GM19351 (cell line): Measurements from ENCODE around the gene NDUFC2.
"Not testable (repeated sequence)": the region's sequence is repeated elsewhere in the genome, so short reads cannot be mapped to it uniquely, and the experiment has no call there.

Source experiments
- ATAC-seq: cut with Tn5 transposase; IDR thresholded peaks from one replicate; pipeline ENCODE4 v1.9.1; 2021; ENCODE audit warnings: mild to moderate bottlenecking, moderate library complexity; ENCODE audit not compliant: unreplicated experiment

Gene NDUFC2

DNA sequence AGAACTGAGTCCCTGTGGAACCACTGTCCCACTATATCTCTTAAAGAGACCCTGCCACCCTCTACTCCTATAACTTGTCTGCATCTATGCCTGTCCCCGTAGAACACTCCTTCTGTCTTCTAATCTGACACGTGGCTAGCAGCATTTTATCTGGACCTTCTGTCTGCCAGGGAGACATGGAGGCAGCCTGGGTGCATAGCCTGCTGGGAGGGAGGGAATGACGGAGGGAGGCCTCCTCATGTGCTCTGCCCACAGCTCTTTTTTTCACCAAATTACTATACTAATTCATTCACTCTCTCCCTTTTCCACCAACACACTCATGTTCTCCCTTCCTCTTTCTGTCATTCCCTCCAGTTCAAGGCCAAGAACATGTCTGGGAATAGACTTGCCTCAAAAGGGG is 23.6 kb downstream of the NDUFC2 start:
- ATAC-seq = no peak

DNA sequence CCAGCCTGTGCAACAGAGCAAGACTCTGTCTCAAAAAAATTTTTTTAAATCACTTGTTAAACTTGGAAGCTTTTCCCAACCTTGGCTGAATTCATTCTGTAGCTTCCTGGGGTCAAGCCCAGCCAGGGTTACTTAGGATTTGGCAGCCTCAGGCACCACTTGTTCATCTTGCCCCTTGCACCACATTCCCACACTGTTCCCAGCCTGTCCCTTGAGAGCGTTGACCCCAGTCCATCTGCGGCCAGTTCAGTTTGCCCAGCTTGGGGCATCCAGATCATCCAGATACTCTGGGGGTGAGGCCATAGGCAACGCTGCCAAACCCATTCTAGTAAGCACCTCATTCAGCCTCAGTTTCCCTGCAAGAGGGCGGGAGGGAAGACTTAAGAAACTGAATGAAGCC is 24.7 kb downstream of the NDUFC2 start:
- no peak for ATAC-seq

DNA sequence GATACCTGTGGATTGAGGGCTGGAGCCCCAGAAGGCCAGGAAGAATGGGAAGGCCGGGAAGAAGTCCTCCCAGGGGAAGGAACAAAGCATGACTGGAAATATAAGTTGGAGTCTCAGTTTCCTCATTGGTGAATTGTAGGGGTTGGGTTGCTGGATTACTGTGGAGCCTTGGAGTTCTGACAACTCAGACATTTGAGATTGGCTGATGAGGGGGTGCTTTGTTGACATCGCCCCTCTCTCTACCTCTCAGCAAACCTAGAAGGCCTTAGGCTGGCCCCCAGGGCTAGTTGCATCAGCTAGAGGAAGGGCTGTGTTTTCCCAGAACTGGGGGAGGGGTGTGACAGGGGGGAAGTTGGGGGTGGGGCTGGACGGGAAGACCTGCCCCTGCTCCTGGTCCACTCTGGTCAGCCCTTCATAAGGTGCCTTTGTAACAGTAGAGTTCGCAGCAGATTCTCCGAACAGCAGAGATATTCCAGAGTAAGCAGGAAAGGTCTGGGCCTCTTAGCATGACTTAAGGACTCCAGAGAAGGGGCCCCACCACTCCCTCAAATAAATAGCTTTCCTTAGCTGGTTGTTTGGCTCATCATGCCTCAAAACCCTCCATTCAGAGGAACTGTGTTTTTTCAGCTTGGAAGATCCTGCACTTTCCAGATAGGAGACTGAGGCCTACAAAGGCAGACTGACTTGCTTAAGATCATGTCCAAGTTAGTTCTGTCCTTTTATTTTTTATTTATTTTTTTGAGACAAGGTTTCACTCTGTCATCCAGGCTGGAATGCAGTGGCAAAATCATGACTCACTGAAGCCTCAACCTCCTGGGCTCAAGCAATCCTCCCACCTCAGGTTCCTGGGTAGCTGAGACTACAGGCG is 28.5 kb downstream of the NDUFC2 start:
- ATAC-seq = no peak

DNA sequence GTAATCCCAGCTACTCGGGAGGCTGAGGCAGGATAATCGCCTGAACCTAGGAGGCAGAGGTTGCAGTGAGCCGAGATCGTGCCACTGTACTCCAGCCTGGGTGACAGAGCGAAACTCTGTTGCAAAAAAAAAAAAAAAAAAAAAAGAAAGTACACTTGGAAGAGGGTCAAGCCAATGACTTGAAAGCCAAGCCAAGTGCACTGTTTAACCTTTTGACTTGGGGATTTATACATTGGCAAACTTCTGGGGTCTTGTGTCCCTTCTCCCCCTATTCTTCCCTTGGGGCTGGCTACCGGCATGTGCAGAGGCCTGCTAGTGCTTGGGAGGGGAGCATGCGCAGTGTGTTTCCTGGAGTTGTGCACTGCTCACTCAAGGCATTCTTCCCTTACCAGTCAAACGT is 30.3 kb downstream of the NDUFC2 start:
- no peak for ATAC-seq

DNA sequence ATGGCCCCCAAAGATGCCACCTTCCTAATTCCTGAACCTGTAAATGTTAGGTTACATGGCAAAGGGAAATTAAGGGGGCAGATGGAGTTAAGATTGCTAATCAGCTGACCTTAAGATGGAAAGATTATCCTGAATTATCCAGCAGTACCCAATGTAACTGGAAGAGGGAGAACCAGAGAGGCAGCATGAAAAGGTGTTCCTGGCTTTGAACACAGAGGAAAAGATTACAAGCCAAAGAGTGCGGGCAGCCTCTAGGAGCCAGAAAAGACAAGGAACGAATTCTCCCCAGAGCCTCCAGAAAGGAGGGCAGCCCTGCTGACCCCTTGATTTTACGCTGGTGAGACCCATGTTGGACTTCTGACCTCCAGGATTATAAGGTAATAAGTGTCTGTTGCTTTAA is 31.1 kb downstream of the NDUFC2 start:
- ATAC-seq = no peak

DNA sequence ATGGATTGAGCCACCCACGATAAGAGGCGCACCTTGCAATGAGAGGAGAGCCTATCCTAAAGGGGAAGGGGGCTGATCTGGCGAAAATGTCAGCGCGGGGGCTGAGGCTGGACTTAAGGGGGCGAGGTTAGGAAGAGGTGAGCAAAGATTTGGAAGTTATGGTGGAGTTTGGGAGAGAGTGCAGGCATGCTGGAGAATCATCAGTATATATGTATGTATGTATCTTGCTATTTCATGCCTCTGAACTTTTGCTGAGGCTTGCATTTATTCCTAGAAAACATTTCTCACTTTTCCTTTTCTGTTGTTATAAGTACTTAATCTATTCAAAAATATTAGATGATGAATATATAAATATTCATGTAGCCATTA is 33.2 kb downstream of the NDUFC2 start:
- no peak for ATAC-seq

DNA sequence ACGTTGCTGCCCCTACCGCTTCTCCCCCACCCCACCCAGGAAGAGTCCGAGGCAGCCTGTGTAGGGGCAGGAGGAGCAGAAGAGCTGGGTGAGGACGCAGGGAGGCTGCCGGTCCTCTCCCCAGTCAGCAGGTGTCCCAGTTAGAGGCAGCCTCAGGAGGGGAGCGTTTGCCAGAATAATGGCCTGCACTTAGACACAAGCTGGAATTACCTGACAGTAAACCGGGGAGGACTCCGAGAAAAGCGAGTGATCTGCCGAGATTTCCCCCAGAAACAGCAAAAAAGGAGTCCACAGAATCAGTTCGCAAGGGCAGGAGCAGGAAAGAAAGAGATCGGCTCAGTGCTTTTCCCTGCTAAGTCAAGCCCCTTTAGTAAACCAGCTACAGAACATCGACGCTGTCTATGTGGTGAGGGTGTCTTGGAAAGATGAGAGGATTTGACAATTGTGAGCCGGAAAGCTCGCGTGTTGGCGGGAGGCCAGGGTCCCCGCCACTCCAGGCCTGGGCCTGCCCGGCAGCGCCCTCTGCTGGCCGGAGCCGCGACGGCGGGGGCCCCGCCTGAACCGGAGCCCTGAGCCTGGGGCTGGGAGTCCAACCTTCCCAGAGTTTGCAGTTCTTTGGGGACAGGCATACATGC is 33.7 kb downstream of the NDUFC2 start:
- peak; percentile 74 for ATAC-seq

DNA sequence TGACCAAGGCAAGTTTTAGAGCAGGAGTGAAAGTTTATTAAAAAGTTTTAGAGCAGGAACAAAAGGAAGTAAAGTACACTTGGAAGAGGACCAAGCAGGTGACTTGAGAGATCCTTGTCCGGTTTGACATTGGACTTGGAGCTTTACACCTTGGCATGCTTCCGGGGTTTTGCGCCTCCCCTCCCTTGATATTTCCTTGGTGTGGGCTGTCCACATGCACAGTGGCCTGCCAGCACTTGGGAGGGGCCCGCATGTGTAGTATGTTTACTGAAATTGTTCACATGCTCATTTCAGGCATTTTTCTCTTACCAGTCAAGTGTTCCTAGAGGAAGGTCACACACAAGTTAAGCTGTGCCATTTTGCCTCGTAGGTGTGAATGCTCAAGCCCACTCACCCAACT is 35.0 kb downstream of the NDUFC2 start:
- no peak for ATAC-seq

DNA sequence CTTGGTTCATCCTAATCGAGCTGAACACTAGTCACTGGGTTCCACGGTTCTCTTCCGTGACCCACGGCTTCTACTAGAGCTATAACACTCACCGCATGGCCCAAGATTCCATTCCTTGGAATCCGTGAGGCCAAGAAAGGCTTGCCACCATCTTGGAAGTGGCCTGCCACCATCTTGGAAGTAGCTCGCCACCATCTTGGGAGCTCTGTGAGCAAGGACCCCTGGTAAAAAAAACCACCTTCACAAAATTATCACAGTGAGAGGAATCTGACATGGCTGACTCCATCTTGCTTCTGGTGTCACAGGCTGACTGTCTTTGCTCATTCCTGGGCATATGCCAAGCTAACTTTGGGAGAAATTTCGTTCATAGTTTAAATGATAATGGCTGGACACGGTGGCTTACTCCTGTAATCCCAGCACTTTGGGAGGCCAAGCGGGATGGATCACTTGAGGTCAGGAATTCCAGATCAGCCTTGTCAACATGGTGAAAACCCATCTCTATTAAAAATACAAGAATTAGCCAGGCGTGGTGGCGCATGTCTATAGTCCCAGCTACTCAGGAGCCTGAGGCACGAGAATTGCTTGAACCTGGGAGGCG is 37.7 kb downstream of the NDUFC2 start:
- ATAC-seq = no peak

DNA sequence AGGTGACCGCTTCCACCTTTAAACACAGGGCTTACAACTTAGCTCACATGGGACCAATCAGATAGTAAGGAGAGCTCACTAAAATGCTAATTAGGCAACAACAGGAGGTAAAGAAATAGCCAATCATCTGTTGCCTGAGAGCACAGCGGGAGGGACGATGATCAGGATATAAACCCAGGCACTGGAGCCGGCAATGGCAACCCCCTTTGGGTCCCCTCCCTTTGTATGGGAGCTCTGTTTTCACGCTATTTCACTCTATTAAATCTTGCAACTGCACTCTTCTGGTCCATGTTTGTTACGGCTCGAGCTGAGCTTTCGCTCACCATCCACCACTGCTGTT is 38.3 kb downstream of the NDUFC2 start:
- ATAC-seq = not testable (repeated sequence)

DNA sequence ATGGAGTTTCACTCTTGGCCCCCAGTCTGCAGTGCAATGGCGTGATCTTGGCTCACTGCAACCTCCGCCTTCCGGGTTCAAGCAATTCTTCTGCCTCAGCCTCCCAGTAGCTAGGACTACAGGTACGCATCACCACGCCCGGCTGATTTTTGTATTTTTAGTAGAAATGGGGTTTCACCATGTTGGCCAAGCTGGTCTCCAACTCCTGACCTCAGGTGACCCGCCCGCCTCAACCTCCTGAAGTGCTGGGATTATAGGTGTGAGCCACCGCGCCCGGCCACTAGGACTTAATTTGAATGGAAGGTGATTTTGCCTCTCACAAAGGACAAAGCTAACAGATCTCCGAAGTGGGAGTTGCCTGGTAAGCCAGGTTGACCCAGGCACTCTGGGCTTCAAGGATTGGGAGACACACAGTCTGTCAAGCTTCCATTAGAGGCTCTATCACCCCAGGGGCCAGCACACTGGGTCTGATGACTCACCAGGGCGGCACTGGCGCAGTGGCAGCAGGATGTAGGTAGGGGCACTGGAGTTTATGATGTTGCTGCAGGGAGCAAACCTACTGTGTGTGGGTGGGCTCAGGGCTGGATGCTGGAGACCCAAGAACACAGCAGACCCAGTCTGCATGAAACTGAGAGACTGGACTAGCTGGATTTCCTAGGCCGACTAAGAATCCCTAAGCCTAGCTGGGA is 38.8 kb downstream of the NDUFC2 start:
- no peak for ATAC-seq

DNA sequence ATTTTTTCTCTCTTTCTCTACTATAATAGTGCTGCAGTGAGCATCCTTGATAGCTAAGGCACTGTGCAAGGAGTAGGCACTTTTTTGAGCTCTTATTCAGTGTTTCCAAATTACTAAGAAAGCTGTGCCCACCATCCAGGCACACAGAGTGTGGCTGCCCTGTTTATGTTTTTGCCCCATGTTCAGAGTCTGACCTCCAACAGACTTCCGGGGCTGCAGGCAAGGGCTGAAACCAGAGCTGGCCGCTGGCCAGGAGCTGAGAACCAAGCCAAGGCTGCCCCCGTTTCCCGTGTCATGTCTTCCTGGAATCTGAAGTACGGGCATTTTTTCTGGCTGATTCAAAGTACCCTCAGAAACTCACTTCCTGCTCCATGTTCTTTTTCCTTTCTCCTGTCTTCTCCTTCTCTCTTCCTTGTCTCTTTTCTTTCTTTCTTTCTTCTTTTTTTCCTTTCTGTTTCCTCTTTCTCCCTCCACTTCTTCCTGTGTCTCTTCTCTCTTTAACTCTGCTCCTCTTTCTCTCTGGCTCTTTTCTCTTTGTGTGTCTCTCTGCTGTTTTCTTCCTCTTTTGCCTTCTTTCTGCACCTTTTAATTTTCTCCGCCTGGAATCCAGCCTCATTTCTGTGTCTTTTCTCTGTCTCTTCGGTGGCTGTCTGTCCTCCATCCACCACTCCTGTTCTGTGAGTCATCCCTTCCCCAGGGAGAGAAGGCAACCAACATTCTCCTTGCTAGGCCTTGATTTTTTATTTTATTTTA is 39.6 kb downstream of the NDUFC2 start:
- peak; percentile 75 for ATAC-seq

DNA sequence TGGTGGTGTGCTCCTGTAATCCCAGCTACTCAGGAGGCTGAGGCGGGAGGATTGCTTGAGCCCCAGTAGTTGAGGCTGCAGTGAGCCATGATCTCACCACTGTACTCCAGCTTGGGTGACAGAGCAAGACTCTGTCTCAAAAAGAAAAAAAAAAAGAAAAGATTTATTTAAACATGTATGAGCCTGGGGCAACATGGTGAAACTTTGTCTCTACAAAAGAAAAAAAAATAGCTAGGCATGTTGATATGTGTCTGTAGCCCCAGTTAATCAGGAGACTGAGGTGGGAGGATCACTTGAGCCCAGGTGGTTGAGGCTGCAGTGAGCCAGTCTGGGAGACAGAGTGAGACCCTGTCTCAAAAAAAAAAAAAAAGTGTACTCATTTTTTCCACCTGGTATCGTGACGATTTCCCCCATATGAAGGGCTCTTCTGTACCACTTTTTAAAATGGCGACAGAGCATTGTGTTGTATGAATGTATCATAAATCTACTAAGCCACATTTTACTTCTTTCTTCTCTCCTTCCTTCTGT is 40.2 kb downstream of the NDUFC2 start:
- no peak for ATAC-seq

DNA sequence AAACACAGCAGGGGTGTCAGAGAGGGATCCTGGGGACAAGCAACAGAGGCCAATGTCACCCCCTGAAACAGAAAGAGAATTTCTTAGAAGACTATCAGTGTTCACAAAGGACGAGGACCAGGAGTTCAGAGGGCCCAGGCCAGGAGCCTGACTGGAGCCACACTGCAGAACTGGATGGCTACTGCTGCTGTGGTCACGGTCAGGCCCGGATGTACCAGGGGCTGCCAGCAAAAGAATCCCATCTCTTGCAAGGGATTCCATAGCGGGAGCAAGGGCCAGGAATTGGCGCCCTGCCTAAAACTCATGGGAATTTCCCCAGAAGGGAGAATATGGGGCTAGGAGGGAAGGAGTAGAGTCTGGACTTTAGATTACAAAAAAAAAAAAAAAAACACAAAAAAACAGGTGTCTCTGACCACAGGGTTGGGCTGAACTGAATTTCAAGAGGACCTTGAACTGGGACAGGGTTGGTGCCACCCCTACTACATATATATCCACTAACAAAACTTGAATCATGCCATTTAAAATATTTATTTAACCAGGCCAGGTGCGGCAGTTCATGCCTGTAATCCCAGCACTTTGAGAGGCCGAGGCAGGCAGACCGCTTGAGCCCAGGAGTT is 40.9 kb downstream of the NDUFC2 start:
- ATAC-seq = no peak

DNA sequence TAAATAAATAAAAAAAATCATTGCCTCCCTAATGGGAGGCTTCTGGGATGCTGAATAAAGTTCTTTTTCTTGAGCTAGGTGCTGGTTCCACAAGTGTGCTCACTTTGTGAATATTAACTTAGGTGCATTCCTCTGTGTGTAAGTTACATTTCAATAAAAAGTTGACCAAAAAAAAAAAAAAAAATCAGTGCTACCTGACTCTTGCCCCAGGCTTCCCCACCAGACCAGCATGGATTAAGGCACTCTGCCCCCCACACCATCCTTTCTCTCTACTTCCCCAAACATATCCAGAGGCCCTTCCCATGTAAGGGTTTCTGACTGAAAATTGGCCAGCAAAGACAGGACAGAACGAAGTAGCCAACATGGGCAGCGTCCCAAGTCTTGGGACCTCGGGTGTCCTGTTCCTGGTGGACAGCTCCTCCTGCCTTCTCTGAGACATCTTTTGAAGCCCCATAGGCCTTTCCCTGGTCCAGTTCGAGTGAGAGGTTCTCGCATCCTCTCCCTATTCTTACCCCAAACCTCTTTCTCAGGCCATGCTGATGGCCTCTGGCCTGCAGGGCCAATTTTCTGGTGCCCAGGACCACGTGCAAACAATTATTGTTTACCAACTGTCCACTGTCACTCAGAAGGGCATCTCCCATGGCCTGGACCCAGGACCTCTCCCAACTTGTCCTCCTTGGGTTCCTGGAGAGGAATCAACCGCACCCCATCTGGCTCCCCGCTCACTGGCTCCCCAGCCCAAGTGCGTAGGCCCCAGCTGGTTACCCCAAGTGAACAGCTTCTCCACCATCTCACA is 41.6 kb downstream of the NDUFC2 start:
- ATAC-seq = no peak

DNA sequence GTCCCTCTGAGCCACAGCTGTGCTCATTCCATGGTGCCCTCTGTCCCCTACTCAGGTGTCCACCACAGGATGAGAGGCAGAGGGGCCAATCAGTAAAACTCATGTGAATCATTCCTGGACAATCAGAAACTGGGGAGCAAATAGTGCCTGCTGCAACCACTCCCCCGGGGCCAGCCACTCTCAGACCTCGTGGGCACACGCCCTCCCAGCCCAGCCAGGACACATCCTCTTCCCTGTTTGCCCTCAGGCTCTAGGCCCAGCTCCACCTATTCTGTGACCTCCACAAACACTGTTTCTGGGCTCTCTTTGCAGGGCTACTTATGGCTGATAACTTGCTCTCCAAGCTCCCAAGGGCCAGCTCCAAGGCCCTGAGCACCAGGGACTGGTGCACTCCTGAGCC is 42.6 kb downstream of the NDUFC2 start:
- ATAC-seq = no peak

DNA sequence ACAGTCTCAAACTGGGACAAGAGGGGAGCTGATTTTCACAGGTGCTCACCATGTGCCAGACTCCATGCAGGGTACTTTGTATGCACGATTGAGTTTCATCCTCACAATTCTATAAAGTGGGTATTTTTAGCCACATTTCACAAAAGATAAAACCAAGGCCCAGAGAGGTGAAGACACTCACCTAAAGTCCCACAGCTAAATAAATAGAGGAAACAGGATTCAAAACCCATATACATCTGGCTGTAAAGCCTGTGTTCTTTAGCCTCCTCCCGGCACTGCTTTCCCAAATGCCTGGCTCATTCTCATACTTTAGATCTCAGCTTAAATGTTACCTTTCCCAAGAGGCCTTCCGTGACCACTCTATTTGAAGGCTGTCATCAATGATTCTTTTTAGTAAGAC is 43.3 kb downstream of the NDUFC2 start:
- ATAC-seq = no peak

DNA sequence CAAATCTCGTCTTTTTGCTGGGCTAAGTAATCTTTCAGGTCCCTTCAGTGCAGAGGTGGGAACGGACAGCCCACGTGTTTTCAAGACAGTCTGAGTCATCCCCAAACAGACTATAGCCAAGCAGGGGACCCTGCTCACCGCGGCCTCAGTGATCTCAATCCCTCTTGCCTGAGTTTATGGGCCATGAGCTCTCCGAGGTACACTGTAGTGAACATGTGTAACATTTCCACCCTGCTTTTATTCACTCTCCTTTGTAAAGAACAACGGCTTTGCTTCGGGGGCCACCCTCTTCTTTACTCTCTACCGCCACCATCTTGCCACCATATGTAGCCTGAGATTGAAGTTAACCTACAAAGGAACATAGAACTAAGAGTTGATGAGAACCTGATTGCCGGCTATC is 45.0 kb downstream of the NDUFC2 start:
- ATAC-seq = no peak

DNA sequence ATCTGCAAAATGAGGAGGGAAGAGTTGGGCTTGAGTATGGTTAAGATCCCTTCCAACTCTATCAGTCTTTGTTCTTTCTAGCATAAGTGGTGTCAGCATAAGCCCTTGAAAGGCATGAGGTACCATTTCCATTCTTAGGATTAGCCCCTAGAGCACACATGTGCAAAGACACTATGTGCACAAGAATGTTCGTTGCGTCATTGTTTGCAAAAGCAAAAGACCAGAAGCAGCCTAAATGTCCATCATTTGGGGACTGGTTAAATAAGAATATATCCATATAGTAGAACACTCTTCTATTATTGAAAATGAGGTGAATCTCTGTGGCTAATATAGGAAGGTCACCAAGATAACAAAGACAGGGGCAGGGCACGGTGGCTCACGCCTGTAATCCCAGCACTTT is 46.6 kb downstream of the NDUFC2 start:
- no peak for ATAC-seq

DNA sequence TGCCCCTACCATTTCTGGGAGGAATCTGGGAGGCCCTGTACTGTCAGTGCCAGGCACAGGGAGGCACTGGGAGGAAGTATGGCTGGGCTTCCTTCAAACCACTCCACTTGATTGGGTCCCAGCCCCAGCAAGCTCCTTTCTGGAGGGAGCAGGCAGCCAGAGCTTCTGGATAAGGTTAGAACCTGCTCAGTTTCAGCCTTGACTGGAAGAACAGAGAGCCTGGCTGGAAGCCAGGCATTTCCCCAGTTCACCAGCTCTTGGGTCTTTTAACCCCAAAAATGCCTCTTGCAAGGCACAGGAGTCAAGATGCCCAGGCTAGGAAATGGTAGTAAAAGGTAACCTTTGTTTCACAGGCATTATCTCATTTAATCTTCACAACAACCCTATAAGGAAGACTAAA is 47.6 kb downstream of the NDUFC2 start:
- no peak for ATAC-seq
